Pulmonary artery endothelial cell (primary cell): ENCODE results near the gene DMXL2. TPM values are rescaled to one million over a fixed set of nuclear protein-coding genes. Genes with fewer than 3 reads are reported as not detected.
"Not testable (repeated sequence)": the region's sequence is repeated elsewhere in the genome, so short reads cannot be mapped to it uniquely, and the experiment has no call there.

Source experiments
- DNase-seq: peaks from one replicate; pipeline ENCODE4 v3.0.0-alpha.2; 2011; ENCODE audit warnings: low read depth, low spot score
- total RNA-seq: library from RNA; depleted of rRNA; stranded (reverse); fragments of >200 nt; gene quantifications from 2 replicates; pipeline ENCODE4 v1.2.3, GENCODE V29; 2014

DMXL2 gene, protein sequence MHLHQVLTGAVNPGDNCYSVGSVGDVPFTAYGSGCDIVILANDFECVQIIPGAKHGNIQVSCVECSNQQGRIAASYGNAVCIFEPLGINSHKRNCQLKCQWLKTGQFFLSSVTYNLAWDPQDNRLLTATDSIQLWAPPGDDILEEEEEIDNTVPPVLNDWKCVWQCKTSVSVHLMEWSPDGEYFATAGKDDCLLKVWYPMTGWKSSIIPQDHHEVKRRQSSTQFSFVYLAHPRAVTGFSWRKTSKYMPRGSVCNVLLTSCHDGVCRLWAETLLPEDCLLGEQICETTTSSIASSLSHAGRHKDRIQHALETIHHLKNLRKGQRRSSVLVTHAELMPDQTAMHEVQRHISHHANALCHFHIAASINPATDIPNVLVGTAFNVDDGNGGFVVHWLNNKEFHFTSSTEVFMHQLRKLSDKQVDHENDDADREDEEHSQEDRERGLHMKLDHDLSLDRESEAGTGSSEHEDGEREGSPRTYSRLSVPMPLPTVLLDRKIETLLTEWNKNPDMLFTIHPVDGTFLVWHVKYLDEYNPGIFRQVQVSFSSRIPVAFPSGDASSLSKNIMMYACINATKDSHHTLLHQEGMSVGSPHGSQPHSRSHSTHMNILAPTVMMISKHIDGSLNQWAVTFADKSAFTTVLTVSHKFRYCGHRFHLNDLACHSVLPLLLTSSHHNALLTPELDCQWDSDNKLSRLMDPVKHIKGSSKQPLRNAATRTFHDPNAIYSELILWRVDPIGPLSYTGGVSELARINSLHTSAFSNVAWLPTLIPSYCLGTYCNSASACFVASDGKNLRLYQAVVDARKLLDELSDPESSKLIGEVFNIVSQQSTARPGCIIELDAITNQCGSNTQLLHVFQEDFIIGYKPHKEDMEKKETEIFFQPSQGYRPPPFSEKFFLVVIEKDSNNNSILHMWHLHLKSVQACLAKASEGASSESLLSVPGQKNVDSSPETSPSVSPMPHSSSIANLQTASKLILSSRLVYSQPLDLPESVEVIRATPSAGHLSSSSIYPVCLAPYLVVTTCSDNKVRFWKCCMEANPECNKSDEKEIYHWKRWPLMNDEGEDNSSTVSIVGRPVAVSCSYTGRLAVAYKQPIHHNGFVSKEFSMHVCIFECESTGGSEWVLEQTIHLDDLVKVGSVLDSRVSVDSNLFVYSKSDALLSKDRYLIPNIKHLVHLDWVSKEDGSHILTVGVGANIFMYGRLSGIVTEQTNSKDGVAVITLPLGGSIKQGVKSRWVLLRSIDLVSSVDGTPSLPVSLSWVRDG (N-terminal part only)
- total RNA-seq = 11.5 and 12.3 TPM in 2 replicates

DNA sequence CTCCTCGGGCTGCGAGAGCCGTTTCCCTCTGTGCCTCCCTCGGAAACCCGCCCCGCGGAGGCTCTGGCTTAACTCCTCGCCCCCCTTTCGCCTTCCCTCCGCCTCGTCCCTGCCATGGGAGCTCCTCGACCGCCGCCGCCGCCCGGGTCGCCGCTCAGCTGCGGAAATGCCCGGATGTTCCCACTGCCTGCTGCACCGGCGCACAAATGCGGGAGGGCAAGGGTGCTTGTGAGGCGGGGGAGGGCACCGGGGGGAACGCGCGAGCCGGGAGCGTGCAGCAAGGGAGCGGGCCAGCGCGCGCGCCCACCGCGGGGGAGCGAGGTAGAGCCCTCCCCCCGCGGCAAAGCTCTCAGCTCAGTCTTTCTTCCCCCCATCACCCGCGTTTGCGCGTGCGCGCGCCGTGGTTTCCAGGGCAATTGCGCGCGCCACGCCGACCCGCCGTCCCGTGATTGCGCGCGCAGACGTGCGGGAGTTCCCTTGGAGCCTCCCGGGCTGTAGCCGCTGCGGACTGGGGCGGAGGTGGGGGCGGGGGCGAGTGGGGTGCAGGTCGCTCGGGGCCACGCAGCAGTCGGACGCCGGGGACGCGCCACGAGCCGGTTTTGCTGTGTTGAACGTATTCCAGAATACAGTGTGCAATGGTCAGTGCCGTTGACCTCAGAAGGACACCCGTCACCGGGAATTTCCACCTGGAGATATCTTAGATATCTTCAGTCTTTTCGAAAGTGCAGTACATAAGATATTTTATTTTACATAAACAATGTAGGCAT lies at the start of gene DMXL2:
DMXL2 (minus strand) TSS at position 168 of the 767 bp plus-strand sequence. CDS start 226 bp downstream, outside the sequence.
- peak; percentile 48 for DNase-seq

DNA sequence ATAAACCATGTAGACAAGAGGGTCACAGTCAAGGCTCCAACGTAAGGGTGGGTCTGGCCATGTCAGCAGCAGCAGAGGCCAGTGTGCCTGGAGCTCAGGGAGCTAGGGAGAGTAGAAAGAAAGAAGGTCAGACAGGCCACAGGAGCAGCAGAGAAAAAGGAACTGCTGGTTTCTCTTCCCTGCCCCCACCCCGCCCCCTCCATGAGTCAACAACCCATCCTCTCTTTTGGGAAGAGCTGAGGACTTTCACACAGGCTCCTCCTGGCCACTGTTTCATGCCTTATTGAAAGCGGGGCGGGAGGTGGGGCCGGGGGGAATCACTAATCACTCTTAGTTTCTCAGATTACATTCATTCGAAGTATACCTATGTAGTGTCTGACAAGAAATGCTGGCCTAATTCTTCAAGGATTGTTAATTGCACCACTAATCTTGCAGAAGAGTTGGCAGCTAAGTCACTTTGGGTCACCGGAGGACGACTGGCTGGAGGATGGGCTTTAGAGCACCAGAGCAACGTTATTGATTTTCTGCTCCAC lies 49.6 kb upstream of the DMXL2 start:
- no peak for DNase-seq

DNA sequence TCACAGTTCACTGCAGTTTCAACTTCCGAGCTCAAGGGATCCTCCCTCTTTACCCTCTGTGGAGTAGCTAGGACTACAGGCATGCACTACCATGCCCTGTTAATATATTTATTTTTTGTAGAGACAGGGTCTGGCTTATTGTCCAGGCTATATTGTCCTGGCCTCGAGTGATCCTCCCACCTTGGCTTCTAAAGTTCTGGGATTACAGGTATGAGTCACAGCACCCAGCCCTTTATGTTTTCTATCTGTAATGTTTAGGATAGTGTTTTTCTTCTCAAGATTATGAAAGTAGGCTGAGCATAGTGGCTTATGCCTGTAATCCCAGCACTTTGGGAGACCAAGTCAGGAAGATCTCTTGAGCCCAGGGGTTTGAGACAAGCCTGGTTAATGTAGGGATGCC lies 46.8 kb upstream of the DMXL2 start:
- DNase-seq = no peak

DNA sequence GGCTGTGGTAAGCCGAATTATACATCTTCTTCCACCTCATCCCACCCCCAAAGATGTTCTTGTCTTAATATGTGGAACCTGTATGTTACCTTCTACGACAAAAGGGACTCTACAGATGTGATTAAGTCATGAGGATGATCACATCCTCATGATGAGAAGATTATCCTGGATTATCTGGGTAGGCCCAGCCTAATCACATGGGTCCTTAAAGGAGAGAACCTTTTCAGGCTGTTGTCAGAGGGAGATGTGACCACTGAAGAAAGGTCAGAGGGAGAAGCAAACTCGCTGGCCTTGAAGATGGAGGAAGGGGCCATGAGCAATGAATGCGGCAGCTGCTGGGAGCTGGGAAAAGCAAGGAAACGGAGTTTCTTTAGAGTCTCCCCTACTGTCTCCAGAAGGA lies 45.9 kb upstream of the DMXL2 start:
- DNase-seq = no peak

DNA sequence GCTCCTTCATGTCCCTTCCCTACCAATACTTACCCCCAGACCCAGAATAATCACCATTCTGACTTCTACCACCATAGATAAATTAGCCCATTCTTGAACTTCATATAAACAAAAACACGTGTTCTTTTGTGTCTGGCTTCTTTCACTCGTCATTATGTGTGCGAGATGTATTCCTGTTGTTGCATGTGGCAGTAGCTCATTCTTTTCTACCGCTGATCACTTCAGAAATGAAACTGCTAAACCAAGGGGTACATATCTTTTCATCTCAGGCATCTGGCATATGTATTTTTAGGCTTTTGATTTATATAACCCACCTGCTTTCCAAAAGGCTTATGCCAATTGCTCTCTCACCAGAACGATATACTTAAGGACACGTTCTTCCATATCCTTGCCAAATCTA lies 44.9 kb upstream of the DMXL2 start:
- no peak for DNase-seq

DNA sequence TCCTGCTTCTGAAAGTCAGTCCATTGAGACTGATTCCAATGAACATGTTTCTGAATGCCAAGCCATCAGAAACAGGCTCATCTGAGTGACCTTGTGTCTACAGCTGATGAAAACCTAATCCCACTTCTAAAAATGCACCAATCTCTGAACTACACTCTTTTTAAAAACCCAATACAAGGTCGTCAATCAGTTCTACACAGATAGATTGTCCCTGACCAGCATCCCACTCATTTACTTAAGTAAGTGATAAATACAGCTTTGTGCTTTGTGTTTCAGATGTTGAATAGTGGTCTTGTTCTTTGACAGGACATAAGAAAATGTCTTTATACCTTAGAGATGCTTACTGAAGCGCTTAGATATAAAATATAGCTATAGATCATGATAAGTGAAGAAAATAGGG lies 38.5 kb upstream of the DMXL2 start:
- DNase-seq = no peak

DNA sequence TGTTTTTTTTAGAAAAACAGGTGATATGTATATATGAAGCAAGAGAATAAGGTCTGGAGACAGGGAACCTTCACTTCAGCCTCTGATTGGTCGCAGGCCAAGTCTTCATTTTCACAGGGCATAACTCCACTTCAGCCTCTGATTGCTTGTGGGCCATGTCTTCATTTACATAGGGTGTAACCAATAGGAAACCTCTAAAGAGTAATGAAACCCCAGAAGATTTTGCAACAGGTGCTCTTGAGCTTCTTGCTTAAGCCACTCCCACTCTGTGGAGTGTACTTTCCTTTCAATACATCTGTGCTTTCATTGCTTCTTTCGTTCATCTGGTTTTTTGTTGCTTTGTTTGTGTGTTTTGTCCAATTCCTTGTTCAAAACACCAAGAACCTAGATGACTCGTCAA lies 36.1 kb upstream of the DMXL2 start:
- DNase-seq = no peak

DNA sequence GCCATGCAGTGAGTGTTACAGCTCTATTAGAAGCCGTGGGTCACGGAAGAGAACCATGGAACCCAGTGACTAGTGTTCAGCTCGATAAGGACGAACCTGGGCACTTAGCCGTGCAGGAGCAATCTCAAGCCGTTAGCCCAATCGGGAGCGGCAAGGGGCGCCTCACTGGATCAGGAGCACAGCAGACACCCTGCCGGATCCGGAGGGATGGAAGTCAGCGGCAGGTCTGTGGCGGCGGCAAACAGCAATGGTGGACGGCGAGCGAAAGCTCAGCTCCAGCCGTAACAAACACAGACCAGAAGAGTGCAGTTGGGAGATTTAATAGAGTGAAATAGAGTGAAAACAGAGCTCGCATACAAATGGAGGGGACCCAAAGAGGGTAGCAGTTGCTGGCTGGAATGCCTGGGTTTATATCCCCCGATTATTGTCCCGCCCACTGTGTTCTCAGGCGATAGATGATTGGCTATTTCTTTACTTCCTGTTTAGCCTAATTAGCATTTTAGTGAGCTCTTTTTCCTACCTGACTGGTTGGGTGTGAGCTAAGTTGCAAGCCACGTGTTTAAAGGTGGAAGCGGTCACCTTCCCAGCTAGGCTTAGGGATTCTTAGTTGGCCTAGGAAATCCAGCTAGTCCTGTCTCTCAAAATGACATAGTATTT lies 33.0 kb upstream of the DMXL2 start:
- DNase-seq = not testable (repeated sequence)

DNA sequence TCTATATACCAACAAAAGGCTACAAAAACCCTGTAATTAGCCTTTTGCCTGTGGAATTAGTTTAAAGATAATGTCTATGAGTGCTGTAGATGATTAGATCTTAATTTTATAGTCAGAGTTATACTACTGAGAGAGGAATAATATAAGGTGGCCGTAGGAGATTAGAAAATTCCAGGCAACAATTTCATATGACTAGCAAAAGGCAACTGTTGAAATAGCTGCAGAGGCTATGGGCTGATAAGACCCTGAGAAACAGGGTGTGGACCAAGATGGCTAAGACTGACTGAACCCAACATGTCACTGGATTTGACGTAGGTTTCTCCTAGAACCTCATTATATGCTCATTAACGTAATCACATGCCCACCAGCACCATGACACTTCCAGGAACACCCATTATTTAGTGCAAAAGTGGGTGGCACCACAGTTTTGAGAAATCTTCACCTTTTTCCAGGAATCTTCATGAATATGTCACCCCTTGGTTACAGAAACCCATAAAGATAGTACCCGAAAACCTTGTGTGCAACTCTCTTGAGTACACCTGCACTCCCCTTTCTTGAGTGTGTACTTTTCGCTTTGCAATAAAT lies 29.6 kb upstream of the DMXL2 start:
- DNase-seq = no peak

DNA sequence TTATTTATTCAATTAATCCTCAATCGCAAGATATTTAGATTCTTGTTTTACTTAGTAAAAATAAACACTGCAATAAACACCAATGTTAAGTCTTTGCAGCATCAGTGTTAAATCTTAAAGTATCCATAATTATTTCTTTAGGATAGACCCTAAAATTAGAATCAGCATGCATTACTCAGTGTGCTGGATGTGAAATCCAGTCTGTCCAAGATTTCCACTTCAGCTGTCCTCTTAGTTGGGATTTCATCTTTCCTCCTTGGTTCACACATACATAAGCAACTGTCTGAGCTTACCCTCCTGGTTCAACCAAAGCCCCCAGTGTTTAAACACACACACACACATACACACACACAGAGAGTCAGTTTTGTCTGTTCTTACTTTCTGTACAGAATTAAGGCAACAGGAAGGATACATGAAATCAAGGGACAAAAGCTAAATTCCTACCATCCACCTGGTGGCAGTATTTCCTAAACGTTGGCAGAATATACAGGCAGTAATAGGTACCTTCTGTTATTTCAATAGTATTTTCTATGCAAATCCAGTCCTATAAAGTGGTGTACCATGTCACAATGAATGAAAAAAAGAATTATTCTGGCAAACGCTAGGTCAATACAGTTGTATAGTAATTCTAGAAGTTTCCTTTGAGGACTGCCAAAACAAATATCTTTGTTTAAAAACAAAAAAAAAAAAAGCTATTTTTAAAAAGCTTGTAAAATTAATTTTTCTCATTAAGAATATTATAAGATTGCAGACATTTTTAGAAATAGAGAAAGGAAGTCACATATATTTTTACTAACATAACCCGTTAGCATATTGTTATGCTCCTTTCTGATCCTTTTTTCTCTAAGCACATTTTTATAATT lies 27.3 kb upstream of the DMXL2 start:
- DNase-seq = peak; percentile 17

DNA sequence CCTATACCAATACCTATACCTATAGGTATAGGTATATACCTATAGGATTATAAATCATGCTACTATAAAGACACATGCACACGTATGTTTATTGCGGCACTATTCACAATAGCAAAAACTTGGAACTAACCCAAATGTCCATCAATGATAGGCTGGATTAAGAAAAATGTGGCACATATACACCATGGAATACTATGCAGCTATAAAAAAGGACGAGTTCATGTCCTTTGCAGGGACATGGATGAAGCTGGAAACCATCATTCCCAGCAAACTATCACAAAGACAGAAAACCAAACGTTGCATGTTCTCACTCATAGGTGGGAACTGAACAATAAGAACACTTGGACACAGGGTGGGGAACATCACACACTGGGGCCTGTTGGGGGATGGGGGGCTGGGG lies 26.1 kb upstream of the DMXL2 start:
- not testable (repeated sequence) for DNase-seq

DNA sequence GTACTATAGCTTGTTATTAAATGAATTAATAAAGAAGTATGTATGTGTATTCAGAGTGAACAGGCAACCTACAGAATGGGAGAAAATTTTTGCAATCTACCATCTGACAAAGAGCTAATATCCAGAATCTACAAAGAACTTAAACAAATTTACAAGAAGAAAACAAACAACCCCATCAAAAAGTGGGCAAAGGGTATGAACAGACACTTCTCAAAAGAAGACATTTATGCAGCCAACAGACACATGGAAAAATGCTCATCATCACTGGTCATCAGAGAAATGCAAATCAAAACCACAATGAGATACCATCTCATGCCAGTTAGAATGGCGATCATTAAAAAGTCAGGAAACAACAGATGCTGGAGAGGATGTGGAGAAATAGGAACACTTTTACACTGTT lies 25.5 kb upstream of the DMXL2 start:
- DNase-seq = not testable (repeated sequence)

DNA sequence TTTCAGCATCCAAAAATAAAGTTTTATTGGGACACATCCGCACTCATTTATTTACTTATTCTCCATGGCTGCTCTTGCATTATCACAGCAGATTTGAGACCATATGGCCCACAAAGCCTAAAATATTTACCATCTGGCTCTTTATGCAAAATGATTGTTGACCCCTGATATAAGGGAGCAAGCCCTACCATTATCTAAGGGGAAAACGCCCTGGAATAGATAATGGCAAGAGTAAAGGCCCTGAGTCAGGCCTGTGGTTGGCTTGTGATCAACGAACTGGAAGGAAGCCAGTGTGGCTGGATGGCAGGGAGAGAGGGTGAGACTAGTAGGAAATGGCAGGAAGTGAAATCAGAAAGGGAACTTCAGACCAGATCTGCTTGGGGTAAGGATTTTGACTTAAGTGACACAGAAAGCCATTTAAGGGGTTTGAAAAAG lies 24.6 kb upstream of the DMXL2 start:
- DNase-seq = peak; percentile 11

DNA sequence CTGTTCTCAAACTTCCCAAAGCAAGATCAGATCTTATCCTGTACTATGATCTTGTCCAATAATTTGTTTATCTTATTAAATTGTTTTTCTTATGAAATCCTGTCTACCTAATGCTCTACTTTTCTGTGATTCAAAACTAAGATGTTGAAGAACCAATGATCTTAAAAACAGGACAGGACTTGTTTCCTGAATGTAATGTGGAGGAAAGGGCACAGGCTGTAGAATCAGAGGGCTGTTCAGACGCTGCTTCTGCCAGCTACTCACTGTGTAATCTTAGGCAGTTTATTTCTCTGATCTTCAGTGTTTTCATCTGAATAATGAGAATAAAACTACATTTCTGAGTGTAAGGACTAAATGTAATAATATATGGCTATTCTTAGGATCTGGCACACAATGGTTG lies 20.1 kb upstream of the DMXL2 start:
- DNase-seq = no peak

DNA sequence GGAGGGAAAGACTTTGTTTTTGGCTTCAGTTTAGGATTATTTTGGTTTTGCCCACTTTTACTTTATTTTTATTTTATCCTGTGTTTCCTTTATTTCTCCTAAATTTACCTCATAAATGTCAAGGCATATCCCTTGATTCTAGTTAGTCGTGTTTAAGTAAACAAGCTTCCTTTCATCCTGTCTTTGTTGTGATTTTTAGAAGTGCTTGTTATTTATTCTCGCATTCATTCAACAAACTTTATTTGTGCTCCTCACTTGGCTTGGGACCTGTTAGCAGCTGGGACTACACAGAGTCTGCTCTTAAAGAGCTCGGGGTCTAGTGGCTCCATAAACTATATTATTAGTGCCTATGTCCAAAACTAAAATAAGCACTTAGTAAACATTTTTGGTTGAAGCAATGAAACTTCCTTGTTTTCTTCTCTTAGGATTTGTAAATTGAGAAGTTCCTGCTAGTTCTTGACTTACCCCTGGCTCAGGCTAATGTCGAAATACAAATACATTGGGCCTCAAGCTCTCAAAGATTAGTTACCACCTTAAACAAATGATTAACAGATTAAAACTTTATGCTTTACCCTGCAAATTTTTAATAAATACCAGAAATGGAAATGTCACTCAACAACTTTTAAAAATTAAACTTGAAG lies 19.0 kb upstream of the DMXL2 start:
- no peak for DNase-seq

DNA sequence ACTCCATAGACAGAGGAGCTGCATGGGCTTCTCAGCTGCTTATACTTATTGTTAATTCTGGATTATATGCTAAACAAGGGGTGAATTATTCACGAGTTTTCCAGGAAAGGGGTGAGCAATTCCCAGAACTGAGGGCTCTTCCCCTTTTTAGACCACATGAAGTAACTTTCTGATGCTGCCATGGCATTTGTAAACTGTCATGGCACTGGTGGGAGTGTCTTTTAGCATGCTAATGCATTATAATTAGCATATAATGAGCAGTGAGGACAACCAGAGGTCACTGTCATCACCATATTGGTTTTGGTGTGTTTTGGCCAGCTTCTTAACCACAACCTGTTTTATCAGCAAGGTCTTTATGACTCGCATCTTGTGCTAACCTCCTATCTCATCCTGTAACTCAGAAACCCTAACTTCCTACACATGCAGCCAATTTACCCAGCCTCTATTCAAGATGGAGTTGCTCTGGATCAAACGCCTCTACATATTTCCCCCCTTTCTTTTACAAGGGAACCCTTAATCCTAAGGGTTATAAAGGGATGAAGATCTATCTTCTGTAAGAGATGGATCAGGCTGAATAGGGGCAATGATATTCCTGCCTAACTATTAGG lies 12.1 kb upstream of the DMXL2 start:
- no peak for DNase-seq

DNA sequence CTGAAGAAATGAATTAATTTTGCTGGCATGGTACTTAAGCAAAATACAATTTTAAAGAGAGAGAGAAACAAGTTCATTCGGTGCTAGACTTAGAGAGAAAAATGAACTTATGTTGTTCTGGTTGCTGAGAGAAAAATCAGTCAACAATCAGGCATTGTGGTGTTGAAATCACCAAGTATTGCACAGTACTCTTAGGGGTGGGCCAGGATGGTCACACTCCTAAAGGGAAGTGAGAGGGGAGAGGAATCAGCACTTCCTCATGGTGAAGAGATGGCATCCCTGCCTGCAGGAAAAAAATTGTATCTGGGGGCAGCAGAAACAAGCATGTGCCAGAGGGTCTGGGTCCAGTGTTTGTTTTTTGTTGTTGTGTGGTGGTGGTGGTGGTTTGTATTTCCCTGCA lies 7.0 kb upstream of the DMXL2 start:
- no peak for DNase-seq

DNA sequence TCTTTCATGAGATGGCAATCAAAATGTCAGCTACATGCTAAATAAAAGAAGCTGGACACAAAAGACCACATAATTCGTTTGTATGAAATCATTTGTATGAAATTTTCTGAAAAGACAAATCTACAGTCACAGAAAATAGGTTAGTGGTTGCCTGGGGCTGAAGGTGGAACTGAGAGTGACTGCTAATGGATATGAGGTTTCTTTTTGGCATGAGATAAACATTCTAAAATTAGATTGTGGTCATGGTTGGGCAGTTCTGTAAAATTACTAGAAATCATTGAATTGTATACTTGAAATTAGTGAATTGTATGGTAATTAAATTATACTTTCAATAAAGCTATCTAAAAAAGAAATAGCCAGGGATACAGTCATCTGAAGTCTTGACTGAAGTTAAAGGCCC lies 2.7 kb upstream of the DMXL2 start:
- DNase-seq = no peak
